Measurements from ENCODE around the gene FAM133A. TPM values are rescaled to one million over a fixed set of nuclear protein-coding genes. Genes with fewer than 3 reads are reported as not detected.

Gene FAM133A
- total RNA-seq = not detected

GRCh38 chrX:93673869-93674271 is at the start of gene FAM133A:
Gene FAM133A (plus strand): TSS chrX:93674206. CDS start chrX:93709420, 35,214 bp downstream.

GRCh38 chrX:93673056-93673868 is 744 bp upstream of the FAM133A start, which contains the start of gene NAP1L3:
Gene NAP1L3 (minus strand): TSS chrX:93673578. CDS start chrX:93673304, 274 bp downstream.

Other genes with a start within 250 kb of the FAM133A start
- gene NAP1L3, start 628 bp upstream of the FAM133A start, total RNA-seq = 1 to 10 TPM; 1.0 to 1.2 TPM